C4-2B (cell line): ENCODE measurements around the gene MPL.

Experiments used
- H3K27ac ChIP-seq: fragments of 450-650 bp; 2 replicates; pipeline ENCODE4 v1.5.1; 2017
- ZFX ChIP-seq: fragments of 450-650 bp; IDR thresholded peaks from 2 replicates; pipeline ENCODE4 v1.6.1; 2017
- TF ChIP-seq, protein P1 (sequence below): fragments of 450-650 bp; conservative IDR thresholded peaks from 2 replicates; pipeline ENCODE4 v1.5.1; 2017; ENCODE audit warnings: mild to moderate bottlenecking

MPL gene

DNA sequence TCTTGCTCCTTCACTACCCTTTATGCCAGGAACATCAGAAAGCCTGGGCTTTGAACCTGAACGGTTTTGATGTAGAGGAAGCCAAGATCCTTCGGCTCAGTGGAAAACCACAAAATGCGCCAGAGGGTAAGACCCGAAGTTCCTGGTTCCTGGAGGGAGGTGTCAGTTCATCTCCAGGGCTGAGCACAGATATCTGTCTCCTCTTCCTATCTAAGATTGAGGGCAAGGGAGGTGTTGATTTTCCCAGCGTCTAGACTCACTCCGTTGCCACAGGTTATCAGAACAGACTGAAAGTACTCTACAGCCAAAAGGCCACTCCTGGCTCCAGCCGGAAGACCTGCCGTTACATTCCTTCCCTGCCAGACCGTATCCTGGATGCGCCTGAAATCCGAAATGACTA lies 22.1 kb downstream of the MPL start:
- no peak for TF ChIP-seq ZFX
- TF ChIP-seq, protein P1, sequence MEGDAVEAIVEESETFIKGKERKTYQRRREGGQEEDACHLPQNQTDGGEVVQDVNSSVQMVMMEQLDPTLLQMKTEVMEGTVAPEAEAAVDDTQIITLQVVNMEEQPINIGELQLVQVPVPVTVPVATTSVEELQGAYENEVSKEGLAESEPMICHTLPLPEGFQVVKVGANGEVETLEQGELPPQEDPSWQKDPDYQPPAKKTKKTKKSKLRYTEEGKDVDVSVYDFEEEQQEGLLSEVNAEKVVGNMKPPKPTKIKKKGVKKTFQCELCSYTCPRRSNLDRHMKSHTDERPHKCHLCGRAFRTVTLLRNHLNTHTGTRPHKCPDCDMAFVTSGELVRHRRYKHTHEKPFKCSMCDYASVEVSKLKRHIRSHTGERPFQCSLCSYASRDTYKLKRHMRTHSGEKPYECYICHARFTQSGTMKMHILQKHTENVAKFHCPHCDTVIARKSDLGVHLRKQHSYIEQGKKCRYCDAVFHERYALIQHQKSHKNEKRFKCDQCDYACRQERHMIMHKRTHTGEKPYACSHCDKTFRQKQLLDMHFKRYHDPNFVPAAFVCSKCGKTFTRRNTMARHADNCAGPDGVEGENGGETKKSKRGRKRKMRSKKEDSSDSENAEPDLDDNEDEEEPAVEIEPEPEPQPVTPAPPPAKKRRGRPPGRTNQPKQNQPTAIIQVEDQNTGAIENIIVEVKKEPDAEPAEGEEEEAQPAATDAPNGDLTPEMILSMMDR = no peak
- peak overlapping the region; percentile 91 for H3K27ac ChIP-seq

DNA sequence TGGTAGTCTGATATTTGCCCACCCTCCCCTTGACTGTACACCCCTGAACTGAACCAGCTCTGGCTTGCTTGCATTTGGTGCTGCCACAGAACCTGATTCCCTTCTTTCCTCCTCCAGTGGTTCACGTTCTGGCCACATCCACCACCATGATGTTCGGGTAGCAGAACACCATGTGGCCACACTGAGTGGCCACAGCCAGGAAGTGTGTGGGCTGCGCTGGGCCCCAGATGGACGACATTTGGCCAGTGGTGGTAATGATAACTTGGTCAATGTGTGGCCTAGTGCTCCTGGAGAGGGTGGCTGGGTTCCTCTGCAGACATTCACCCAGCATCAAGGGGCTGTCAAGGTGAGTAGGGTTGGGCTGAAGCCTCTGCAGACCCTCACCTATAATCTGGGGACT lies 23.0 kb downstream of the MPL start:
- H3K27ac ChIP-seq = peak overlapping the region; percentile 91
- no peak for TF ChIP-seq ZFX
- TF ChIP-seq, protein P1 = no peak

DNA sequence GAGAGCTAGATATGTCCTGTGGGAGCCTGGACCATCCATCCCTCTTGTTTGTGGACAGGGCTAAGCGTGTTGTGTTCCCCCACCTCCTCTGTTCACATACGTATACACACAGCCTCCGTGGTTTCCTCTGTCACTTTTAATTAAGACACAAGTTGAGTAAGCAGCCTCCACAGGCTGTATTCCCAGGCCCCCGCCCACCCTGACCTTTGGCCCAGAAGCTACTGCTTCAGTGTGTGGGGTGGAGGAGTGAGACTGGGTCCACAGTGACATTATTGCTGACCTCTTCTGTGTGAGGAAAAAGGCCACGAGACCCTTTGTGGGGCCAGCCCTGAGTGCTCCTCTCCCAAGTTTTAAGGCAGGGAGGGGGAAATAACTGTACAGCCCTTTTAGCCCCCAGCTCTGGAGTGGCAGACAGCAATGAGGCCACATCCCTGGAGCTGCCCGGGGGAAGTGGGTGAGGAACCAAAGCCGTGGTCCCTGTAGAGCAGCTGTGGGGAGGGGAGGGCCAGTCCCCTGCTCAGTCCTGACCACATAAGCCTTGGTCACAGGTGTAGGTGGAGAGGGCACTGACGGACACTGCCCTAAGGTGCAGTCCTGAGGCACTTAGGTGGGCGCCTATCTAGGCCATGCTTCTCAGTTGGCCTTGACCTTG lies 25.8 kb downstream of the MPL start:
- no peak overlapping the region for H3K27ac ChIP-seq
- no peak for TF ChIP-seq ZFX
- TF ChIP-seq, protein P1 = no peak

DNA sequence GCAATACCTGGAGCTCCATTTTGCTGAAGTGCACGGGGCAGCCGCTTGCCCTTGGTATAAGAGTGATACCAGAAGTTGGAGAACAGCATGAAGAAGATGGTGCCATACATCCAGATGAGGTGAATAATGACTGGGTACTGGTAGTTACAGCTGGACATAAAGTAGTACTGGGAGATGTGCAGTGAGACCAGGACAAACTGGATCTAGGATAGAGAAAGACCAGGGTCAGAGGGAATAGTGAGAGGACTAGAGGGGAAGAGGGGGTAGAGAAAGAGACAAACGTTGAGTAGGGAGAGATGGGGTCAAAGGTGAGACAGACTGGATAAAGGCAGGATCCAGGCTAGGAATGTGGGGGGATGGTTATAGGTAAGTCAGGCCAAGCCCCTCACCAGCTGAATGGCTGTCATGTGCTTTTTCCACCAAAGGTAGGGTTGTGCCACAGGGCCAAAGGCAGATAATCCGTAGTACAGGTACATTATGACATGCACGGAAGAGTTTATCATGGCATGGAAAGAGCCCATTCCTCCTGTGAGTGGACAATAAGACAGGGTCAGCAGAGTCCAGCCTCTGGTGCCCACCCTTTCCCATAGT lies 26.4 kb downstream of the MPL start:
- TF ChIP-seq, protein P1 = no peak
- TF ChIP-seq ZFX = no peak
- H3K27ac ChIP-seq = no peak overlapping the region

DNA sequence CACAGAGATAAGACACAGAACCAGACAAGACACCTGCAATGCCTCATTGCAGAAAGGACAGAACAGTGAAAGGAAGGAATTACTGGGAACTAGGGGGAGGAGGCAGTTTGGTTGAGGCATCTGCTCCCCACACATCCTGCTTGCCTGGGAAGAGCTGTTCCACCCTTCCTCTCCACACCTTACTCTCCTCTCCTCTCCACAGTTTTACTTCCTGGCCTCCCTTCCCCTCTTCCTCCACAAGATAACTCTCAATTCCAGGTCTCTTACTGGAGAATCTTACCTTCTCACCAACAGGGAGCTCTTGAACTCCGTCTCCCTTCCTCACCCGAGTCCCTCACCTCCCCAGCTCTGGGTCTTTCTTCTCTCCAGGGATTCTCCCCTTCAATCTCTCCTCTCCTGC lies 28.1 kb downstream of the MPL start:
- TF ChIP-seq, protein P1 = no peak
- TF ChIP-seq ZFX = no peak

DNA sequence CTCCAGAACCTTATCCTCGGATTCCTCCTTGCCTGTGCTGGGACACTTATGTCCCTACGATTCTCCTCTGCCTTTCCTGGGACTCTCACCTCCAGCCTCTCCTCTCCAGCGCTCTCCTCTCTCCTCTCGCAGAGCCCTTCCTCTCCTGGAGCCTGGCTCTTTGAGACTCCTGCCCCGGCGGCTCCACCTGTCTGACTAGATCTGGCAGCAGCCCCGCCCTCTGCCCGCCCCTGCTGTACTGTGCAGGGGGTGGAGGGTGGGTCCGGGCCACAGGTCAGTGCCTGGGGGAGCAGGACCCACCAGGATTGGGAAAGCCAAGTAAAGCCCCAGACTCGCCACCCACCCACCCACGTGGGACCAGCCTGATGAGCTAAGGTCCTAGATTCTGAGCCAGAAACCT lies 28.6 kb downstream of the MPL start:
- H3K27ac ChIP-seq = peak overlapping the region; percentile 97
- no peak for TF ChIP-seq ZFX
- TF ChIP-seq, protein P1 = no peak

More for the DNA sequence above, 28.1 kb downstream of the MPL start:
- peak overlapping the region; percentile 97 for H3K27ac ChIP-seq

DNA sequence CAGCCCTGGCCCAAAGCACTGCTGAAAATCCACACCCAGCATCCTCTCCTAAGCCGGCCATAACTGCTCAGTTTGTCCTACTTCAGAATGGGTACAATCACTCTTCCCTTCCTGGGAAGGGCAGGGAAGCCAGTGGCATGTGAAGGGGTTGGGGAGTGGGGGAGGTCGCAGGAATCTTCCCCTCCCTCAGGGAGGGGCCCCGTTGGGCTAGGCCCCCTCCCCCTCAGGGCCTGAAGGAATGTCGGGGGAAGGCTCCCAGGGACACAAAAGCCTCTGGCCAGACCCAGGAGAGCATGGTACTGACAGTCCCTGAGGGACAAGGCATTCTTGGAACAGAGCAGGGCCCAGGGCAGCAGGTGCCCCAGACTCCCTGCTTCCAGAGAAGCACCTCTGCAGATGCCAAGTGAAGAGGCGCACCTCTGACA lies 29.0 kb downstream of the MPL start:
- peak overlapping the region; percentile 97 for H3K27ac ChIP-seq
- no peak for TF ChIP-seq ZFX
- TF ChIP-seq, protein P1 = no peak
